ENCODE data around the gene SESN3.

DNA sequence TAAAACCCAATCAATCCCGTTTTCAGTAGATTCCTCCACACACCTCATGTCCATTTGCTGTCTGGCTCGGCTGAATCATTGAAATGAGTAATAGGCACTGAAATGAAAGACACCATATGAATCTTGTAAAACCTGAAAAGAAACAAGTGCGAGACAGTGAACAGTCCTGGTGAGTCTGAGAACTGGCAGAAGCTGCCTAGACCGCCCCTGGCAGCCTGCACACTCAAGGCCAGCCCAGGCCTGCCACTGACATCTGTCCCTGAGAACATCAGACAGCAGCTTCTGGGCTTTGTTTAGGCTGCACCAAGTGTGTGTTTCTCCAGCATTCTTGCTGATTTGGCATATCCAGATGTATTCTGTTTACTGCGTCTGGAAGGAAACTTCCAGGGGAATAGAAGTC lies 96.5 kb downstream of the SESN3 start:
- TF ChIP-seq POLR2AphosphoS5 (IDR thresholded peaks at IDR 0.05), result no peak
- TF ChIP-seq, protein P1, sequence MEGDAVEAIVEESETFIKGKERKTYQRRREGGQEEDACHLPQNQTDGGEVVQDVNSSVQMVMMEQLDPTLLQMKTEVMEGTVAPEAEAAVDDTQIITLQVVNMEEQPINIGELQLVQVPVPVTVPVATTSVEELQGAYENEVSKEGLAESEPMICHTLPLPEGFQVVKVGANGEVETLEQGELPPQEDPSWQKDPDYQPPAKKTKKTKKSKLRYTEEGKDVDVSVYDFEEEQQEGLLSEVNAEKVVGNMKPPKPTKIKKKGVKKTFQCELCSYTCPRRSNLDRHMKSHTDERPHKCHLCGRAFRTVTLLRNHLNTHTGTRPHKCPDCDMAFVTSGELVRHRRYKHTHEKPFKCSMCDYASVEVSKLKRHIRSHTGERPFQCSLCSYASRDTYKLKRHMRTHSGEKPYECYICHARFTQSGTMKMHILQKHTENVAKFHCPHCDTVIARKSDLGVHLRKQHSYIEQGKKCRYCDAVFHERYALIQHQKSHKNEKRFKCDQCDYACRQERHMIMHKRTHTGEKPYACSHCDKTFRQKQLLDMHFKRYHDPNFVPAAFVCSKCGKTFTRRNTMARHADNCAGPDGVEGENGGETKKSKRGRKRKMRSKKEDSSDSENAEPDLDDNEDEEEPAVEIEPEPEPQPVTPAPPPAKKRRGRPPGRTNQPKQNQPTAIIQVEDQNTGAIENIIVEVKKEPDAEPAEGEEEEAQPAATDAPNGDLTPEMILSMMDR (IDR thresholded peaks at IDR 0.05), result no peak
